GM18507 (cell line): ENCODE measurements around the gene PPP1R2B.

Experiments used
- DNase-seq: peaks from one replicate; pipeline ENCODE4 v3.0.0; 2011; ENCODE audit warnings: low read depth; ENCODE audit not compliant: insufficient read length; ENCODE audit errors: extremely low spot score
- FAIRE-seq: peaks from 2 replicates; lab custom pipeline; 2011; peaks lifted over from hg19 to GRCh38; lab: Jason Lieb, UNC

PPP1R2B gene

GRCh38 chr5:156865427-156865826 is 15.3 kb downstream of the PPP1R2B start:
- no peak for FAIRE-seq
- DNase-seq, result no peak

DNA sequence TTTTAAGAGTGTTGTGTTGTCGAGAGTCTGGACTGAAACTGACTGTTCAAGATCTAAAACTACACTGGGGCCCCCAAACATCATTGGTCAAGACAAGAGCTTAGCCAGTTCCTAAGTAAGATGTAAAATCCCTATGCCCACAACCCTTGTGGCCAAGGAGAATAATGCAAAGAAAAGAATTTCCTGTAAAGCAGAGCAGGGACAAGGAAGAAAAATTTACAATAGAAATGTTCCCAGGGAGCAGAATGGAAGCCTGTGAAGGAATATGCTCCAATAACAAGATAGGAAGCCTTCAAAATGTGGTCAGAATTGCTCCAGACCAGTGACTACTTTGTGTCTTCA is 20.4 kb downstream of the PPP1R2B start:
- DNase-seq, result no peak
- no peak for FAIRE-seq

DNA sequence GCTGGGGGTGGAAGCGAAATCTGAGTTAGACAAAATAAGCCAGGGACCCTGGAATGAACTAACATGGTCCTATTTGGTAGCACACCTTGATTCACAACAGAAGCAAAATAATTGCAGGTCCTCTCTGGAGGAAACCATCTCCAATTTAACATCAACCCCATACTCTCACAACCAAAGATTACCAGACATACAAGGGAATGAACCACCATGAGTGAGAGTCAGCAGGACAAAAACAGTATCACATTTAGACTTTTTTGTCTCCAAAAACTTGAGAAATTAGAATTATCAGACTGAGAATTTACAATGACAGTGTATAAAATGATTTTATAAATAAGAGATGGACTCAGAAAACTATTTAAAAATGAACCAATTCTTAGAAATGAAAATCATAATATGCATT is 21.1 kb downstream of the PPP1R2B start:
- FAIRE-seq, result no peak

GRCh38 chr5:156879665-156880285 is 29.7 kb downstream of the PPP1R2B start:
- peak; percentile 44 for DNase-seq
- FAIRE-seq, result peak; percentile 92

More for the DNA sequence above, 21.1 kb downstream of the PPP1R2B start:
- no peak for DNase-seq

GRCh38 chr5:156883316-156883875 is 33.3 kb downstream of the PPP1R2B start:
- DNase-seq, result no peak
- peak; percentile 50 for FAIRE-seq

DNA sequence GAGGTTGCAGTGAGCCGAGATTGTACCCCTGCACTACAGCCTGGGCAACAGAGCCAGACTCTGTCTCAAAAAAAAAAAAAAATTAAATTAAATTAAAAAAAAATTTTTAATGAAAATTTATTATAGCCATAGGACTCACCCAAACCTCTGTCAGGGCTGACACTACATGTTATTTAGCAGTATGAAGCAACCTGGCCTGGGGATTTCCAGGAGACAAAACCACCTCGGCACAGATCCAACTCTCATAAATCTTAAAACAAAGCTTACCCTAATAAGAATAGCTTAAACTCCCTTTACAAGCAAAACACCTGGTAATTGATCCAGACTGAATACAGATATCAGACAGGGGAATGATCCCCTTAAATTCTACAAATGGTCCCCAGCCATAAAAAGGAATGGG is 38.4 kb downstream of the PPP1R2B start:
- DNase-seq, result no peak
- no peak for FAIRE-seq

DNA sequence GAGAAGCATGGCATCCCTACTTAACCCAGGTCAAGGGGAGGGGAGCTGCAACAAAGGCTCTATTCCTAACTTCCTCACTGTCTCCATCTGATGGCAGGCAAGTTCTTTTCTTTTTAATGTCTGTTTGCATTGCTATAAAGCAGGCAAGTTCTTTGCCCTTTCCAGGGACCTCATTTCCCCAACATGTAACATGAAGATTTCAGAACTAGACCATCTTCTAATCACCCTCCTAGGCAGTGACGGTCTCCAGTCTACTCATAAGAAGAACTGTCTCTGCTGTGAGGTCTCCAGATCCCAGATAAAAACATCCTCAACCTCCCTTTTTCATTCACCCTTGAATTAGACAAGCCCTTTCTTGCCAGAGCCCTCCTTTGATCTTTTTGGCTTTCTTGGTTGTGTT is 42.1 kb downstream of the PPP1R2B start:
- FAIRE-seq (peak; percentile 81), DNase-seq (no peak)

DNA sequence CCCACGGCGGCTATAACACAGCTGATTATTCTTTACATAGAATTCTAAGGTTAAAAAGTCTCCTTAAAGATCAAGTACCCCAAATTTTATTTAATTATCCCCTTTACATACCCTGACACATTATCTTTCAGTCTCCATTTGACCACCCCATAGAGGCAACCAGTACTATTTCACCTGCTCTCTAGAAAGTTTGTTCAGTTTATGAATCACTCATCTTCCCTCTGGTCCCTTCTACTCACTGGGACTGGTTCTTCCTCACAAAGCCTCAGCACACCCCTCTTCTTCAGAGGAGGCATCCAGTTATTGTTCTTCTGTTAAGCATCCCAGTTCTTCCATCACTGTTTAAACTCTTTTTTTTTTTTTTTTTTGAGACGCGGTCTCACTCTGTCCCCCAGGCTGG is 42.8 kb downstream of the PPP1R2B start:
- DNase-seq (no peak), FAIRE-seq (peak; percentile 48)

GRCh38 chr5:156893517-156893916 is 43.4 kb downstream of the PPP1R2B start:
- DNase-seq, result no peak
- peak; percentile 92 for FAIRE-seq

GRCh38 chr5:156896546-156896945 is 46.5 kb downstream of the PPP1R2B start:
- DNase-seq (no peak), FAIRE-seq (no peak)
